Neuronal stem cell (in vitro differentiated cells): ENCODE measurements around the gene SHANK3.
A peak's percentile ranks its signal among the peaks of the same experiment; 100 is the strongest.

Source experiments
- DNase-seq: peaks from one replicate; pipeline ENCODE4 v3.0.0-alpha.2; 2013; ENCODE audit warnings: low spot score
- H2AFZ ChIP-seq: one replicate; pipeline ENCODE4 v1.6.1; 2013; ENCODE audit warnings: mild to moderate bottlenecking, low read length, inconsistent platforms
- H2AK5ac ChIP-seq: 2 replicates; pipeline ENCODE4 v1.6.1; 2013; ENCODE audit warnings: low read depth, mild to moderate bottlenecking, inconsistent platforms, low read length, moderate library complexity, mixed read lengths
- H2BK120ac ChIP-seq: 2 replicates; pipeline ENCODE4 v1.6.1; 2013; ENCODE audit warnings: low read depth, mild to moderate bottlenecking, inconsistent platforms, low read length, moderate library complexity, mixed read lengths
- H2BK12ac ChIP-seq: one replicate; pipeline ENCODE4 v1.6.1; 2013; ENCODE audit warnings: low read length, inconsistent platforms
- H2BK15ac ChIP-seq: 2 replicates; pipeline ENCODE4 v1.6.1; 2013; ENCODE audit warnings: mild to moderate bottlenecking, low read length, inconsistent platforms, mixed read lengths
- H2BK5ac ChIP-seq: one replicate; pipeline ENCODE4 v1.6.1; 2013; ENCODE audit warnings: inconsistent platforms, mild to moderate bottlenecking, low read length, moderate library complexity
- H3K14ac ChIP-seq: one replicate; pipeline ENCODE4 v1.6.1; 2013; ENCODE audit warnings: low read length, inconsistent platforms
- H3K18ac ChIP-seq: 2 replicates; pipeline ENCODE4 v1.6.1; 2013; ENCODE audit warnings: low read length, inconsistent platforms
- H3K23ac ChIP-seq: 2 replicates; pipeline ENCODE4 v1.6.1; 2013; ENCODE audit warnings: low read depth, mild to moderate bottlenecking, mixed read lengths, low read length, inconsistent platforms; ENCODE audit not compliant: poor library complexity
- H3K27ac ChIP-seq: replicated peaks from 3 replicates; pipeline ENCODE4 v1.5.1; 2013; ENCODE audit warnings: low read length, inconsistent platforms
- H3K27me3 ChIP-seq, 3 experiments: 2 replicates each; pipeline ENCODE4 v1.6.1; 2013; ENCODE audit warnings: low read length in 3 of 3, mild to moderate bottlenecking in 2 of 3, inconsistent platforms in 1 of 3, low read depth in 1 of 3, mixed read lengths in 1 of 3, moderate library complexity in 1 of 3; ENCODE audit not compliant: control insufficient read depth in 3 of 3, insufficient read depth in 3 of 3
- H3K36me3 ChIP-seq, 2 donors: replicated peaks in 1 of 2; 2 replicates each; pipeline ENCODE4 v1.6.1; 2013; ENCODE audit warnings: low read length in 2 of 2; ENCODE audit not compliant: control insufficient read depth in 2 of 2, insufficient read depth in 2 of 2
- H3K4ac ChIP-seq: 2 replicates; pipeline ENCODE4 v1.6.1; 2013; ENCODE audit warnings: inconsistent platforms, mild to moderate bottlenecking, low read length, moderate library complexity
- H3K4me1 ChIP-seq, 2 donors: 1 replicate in 1 of 2; 2 replicates in 1 of 2; pipeline ENCODE4 v1.6.1; 2013; ENCODE audit warnings: low read length in 2 of 2, low read depth in 1 of 2; ENCODE audit not compliant: control insufficient read depth in 2 of 2, insufficient read depth in 1 of 2
- H3K4me2 ChIP-seq: one replicate; pipeline ENCODE4 v1.6.1; 2013; ENCODE audit warnings: mild to moderate bottlenecking, low read length, inconsistent platforms; ENCODE audit not compliant: insufficient read depth, poor library complexity, severe bottlenecking
- H3K4me3 ChIP-seq, 2 donors: 2 replicates each; pipeline ENCODE4 v1.5.1; 2013; ENCODE audit warnings: low read length in 2 of 2, mild to moderate bottlenecking in 2 of 2, inconsistent platforms in 1 of 2, moderate library complexity in 1 of 2
- H3K79me1 ChIP-seq: one replicate; pipeline ENCODE4 v1.6.1; 2013; ENCODE audit warnings: low read depth, mild to moderate bottlenecking, inconsistent platforms, low read length, moderate library complexity
- H3K9ac ChIP-seq: one replicate; pipeline ENCODE4 v1.6.1; 2013; ENCODE audit warnings: mild to moderate bottlenecking, low read depth, low read length, inconsistent platforms; ENCODE audit not compliant: poor library complexity
- H3K9me3 ChIP-seq, 2 donors: replicated peaks in 1 of 2; 2 replicates each; pipeline versions ENCODE3 to v1.6.1; 2013; ENCODE audit warnings: low read length in 2 of 2, mild to moderate bottlenecking in 2 of 2, inconsistent platforms in 1 of 2, low read depth in 1 of 2, mixed read lengths in 1 of 2, moderate library complexity in 1 of 2; ENCODE audit not compliant: control insufficient read depth in 2 of 2, insufficient read depth in 1 of 2
- H4K8ac ChIP-seq: one replicate; pipeline ENCODE4 v1.6.1; 2013; ENCODE audit warnings: low read depth, mild to moderate bottlenecking, inconsistent platforms, low read length, moderate library complexity
- H4K91ac ChIP-seq: one replicate; pipeline ENCODE4 v1.6.1; 2013; ENCODE audit warnings: low read length, low read depth, mild to moderate bottlenecking, inconsistent platforms; ENCODE audit not compliant: poor library complexity
- WGBS, 2 donors: extraction: QIAGEN DNeasy Blood & Tissue Kit; methylation state at CpG; one replicate each; pipeline ENCODE4 v1.1.7; 2013; ENCODE audit warnings: missing lambda C conversion rate in 2 of 2, mixed read lengths in 1 of 2; ENCODE audit not compliant: insufficient read length in 2 of 2, insufficient replicate concordance in 1 of 2; ENCODE audit errors: extremely low coverage in 2 of 2; 5-methylcytosine and 5-hydroxymethylcytosine counted together

The SHANK3 gene

DNA sequence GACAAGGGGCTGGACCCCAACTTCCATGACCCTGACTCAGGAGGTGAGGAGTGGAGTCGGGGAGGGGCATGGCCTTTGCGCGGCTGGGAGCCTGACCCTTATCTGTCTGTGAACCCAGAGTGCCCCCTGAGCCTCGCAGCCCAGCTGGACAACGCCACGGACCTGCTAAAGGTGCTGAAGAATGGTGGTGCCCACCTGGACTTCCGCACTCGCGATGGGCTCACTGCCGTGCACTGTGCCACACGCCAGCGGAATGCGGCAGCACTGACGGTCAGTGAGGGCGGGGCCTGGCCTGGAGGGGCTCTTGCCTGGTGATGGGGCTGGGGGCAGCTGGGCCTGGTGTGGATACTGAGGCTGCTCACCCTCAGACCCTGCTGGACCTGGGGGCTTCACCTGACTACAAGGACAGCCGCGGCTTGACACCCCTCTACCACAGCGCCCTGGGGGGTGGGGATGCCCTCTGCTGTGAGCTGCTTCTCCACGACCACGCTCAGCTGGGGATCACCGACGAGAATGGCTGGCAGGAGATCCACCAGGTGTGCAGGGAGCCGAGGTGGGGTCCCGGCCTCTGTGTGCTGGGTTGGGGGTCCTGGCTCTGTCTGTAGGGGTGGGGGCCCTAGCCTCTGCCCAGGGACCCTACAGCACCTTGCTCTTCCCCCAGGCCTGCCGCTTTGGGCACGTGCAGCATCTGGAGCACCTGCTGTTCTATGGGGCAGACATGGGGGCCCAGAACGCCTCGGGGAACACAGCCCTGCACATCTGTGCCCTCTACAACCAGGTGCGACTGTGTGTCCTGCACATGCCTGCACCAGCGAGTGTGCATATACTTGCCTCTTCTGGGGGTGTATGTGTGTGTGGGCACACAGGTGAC, 6.3 kb downstream of the SHANK3 start:
- no peak overlapping the region for H3K4me2 ChIP-seq
- peaks cover 14 to 19% of the 10 kb centered on the region in 2 donors for H3K36me3 ChIP-seq
- peaks cover 0 to 8% (median 0%) of the 10 kb centered on the region in 3 experiments for H3K27me3 ChIP-seq
- H3K18ac ChIP-seq: peak overlapping the region; percentile 8
- peak overlapping the region; percentile 65 for H4K8ac ChIP-seq
- no peak overlapping the region for H4K91ac ChIP-seq
- no peak overlapping the region for H2BK15ac ChIP-seq
- no peak overlapping the region for H2BK120ac ChIP-seq
- H2AFZ ChIP-seq: no peak overlapping the region
- no CpG with 5 or more reads among the region's 30 CpGs for WGBS, 2 donors
- peak overlapping the region in 1 of 2 donors; percentile 38 for H3K4me3 ChIP-seq
- H3K23ac ChIP-seq: peak overlapping the region; percentile 85
- DNase-seq: no peak
- H3K4ac ChIP-seq: no peak overlapping the region
- H3K14ac ChIP-seq: peak overlapping the region; percentile 89
- peak overlapping the region; percentile 10 for H2BK12ac ChIP-seq
- H3K27ac ChIP-seq: no peak overlapping the region
- H2BK5ac ChIP-seq: no peak overlapping the region
- H3K9me3 ChIP-seq: peaks cover 0 to 7% of the 10 kb centered on the region in 2 donors
- no peak overlapping the region for H3K9ac ChIP-seq
- peaks cover 15% of the 10 kb centered on the region for H3K79me1 ChIP-seq
- peaks cover 4 to 9% of the 10 kb centered on the region in 2 donors for H3K4me1 ChIP-seq
- peak overlapping the region; percentile 83 for H2AK5ac ChIP-seq

DNA sequence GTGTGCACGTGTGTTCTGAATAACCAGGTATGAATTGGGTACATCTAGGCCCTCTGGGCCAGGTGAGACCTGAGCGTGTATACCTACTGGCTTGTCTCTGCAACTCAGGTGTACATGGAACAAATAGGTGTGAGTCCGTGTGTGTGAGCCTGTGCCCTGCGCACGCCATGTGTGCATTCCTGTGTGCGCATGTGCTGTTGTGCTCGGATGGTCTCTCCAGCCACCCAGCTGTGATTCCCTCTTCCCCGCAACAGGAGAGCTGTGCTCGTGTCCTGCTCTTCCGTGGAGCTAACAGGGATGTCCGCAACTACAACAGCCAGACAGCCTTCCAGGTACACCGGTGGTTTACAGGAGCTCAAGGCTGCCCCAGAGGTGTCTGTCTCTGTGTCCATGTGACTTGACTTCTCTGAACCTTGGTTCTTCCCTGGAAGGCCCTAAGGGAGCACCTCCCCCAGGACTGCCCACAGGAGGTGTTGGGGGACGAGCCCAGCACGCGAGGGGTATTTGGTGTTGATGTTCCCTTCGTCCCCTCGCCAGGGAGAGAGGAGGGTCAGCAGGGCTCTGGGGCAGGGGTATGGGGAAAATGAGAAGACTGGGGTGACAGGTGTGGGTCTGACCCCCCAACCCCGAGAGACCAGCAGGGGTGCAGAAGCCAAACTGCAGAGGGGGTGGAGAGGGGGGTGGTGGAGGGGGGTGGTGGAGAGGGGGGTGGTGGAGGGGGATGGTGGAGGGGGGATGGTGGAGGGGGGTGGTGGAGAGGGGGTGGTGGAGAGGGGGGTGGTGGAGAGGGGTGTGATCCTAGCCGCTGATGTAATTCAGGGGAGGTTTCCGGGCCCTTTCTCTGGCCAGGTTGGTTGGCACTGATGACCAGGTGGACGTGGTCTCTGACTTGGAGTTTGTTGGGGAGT, 10.7 kb downstream of the SHANK3 start:
- Histone ChIP-seq H3K4me1 (no peaks in the 10 kb centered on the region), H3K9me3 (no peaks in the 10 kb centered on the region), H2BK15ac (no peak overlapping the region), H3K18ac (no peak overlapping the region), H3K4me2 (no peak overlapping the region), H3K9ac (no peak overlapping the region), H3K36me3 (peaks cover 15 to 28% of the 10 kb centered on the region in 2 donors), H3K23ac (no peak overlapping the region), H3K4me3 (peak overlapping the region in 1 of 2 donors; percentile 3), H2BK120ac (no peak overlapping the region), H3K14ac (no peak overlapping the region), H4K91ac (no peak overlapping the region), H3K27ac (no peak overlapping the region), H3K4ac (no peak overlapping the region), H2BK5ac (no peak overlapping the region), H2AK5ac (no peak overlapping the region), H2AFZ (no peak overlapping the region), H3K79me1 (peaks cover 8% of the 10 kb centered on the region), H2BK12ac (no peak overlapping the region), H3K27me3 (no peaks in the 10 kb centered on the region), H4K8ac (peak overlapping the region; percentile 17)
- no peak for DNase-seq
- no CpG with 5 or more reads among the region's 21 CpGs for WGBS, 2 donors

DNA sequence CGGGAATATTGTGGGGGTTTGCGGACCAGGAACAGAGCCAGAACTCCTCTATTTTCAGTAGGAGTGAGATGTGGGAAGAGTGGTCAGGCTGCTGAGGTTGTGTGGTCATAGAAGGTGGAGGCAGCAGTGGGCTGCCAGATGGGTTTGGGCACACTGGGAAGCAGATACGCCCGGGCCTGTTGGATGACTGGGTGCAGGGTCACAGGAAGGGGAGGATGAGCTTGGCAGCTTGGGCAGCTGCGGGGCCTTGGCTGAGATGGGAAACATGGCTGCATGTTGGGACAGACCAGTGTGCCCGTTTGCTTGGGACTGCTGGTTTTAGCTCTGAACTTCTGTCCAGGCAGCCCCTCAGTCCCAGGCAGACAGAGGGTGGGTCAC, 11.4 kb downstream of the SHANK3 start:
- Histone ChIP-seq H3K79me1 (peaks cover 8% of the 10 kb centered on the region), H3K27ac (no peak overlapping the region), H3K9me3 (no peaks in the 10 kb centered on the region), H4K8ac (peak overlapping the region; percentile 65), H2BK15ac (no peak overlapping the region), H3K14ac (no peak overlapping the region), H2BK12ac (no peak overlapping the region), H3K4me2 (no peak overlapping the region), H2AK5ac (no peak overlapping the region), H2BK120ac (no peak overlapping the region), H3K9ac (no peak overlapping the region), H2BK5ac (no peak overlapping the region), H4K91ac (no peak overlapping the region), H3K36me3 (peaks cover 15 to 27% of the 10 kb centered on the region in 2 donors), H3K4me1 (no peaks in the 10 kb centered on the region), H3K4ac (peak overlapping the region; percentile 53), H3K4me3 (peak overlapping the region in 1 of 2 donors; percentile 11), H2AFZ (no peak overlapping the region), H3K27me3 (no peaks in the 10 kb centered on the region), H3K18ac (no peak overlapping the region), H3K23ac (no peak overlapping the region)
- WGBS, 2 donors: no CpG with 5 or more reads among the region's 6 CpGs
- DNase-seq: no peak

DNA sequence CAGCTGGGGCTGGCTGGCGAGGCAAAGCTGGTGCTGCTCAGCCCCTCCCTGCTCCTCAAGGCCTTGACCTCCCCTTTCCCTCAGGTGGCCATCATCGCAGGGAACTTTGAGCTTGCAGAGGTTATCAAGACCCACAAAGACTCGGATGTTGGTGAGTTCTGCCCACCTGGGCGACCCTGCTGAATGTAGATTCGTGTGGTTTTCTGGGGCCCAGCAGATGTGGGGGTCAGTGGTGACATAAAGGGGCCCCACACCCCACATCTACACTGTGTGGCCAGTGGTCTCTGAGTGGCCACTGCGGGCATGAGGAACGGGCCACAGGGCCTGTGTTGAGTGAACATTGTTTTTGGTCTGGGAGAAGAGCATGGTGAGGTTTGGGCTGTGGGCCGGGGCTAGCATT, 11.9 kb downstream of the SHANK3 start:
- H3K4me1 ChIP-seq: no peaks in the 10 kb centered on the region
- no peak overlapping the region for H2BK12ac ChIP-seq
- DNase-seq: no peak
- no CpG with 5 or more reads among the region's 8 CpGs for WGBS, 2 donors
- H2BK15ac ChIP-seq: no peak overlapping the region
- H3K79me1 ChIP-seq: peaks cover 7% of the 10 kb centered on the region
- H4K8ac ChIP-seq: no peak overlapping the region
- no peak overlapping the region for H3K14ac ChIP-seq
- no peak overlapping the region for H3K4me2 ChIP-seq
- H2AK5ac ChIP-seq: no peak overlapping the region
- H3K27me3 ChIP-seq: no peaks in the 10 kb centered on the region
- H2AFZ ChIP-seq: no peak overlapping the region
- peaks cover 11 to 26% of the 10 kb centered on the region in 2 donors for H3K36me3 ChIP-seq
- H2BK120ac ChIP-seq: no peak overlapping the region
- H2BK5ac ChIP-seq: no peak overlapping the region
- H4K91ac ChIP-seq: no peak overlapping the region
- H3K18ac ChIP-seq: no peak overlapping the region
- peaks cover 0 to 3% of the 10 kb centered on the region in 2 donors for H3K9me3 ChIP-seq
- H3K27ac ChIP-seq: no peak overlapping the region
- H3K23ac ChIP-seq: no peak overlapping the region
- no peak overlapping the region for H3K4ac ChIP-seq
- no peak overlapping the region for H3K9ac ChIP-seq
- no peak overlapping the region for H3K4me3 ChIP-seq
